ENCODE measurements around the gene SMIM14. TPM values are rescaled to one million over a fixed set of nuclear protein-coding genes. Genes with fewer than 3 reads are reported as not detected.
A peak's percentile ranks its signal among the peaks of the same experiment; 100 is the strongest.

Gene SMIM14
- total and polyA plus RNA-seq, 2 of the 8 experiments (the other 6 are each of a cell fraction or from before 2014, with no cell fraction given), result 29.1 to 31.0 TPM

DNA sequence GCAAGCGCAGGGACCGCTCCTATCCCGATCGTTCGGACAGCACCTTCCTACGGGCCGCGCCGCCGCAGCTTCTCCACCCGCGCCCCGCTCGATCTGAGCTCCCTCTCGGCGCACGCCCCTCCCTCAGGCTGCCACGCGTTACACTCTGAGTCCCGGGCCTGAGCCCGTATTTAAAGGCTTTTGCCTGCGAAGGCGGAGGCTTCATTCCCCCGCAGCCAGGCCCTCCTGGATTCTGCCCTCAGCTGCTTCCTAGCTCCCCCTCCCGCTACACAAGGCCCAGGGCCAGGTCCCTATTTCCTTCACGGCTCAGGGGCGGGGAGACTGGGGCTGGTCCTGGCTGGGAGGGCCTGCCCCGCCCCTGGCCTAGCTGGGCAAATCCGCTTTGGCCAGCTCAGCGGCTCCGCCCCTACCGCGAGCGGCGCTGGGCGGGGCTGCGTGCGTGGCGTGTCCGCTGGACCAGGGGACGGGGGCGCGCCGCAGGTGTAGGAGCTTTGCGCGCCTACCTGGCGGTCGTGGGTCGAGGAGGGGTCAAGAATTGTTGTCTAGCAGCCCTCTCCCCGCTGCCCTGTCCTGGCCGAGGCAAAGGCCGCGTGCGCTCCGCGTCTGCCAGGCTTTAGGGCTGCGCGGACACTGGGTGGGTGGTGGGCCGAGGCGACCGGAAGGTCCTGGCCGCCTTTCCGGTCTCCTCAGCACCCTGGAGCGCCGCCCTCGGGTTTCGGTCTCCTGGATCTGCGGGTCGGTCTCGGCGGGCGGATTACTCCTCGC, 111.2 kb downstream of the SMIM14 start, which contains the start of gene UGDH (continued):
- TF ChIP-seq TAF1 (IDR thresholded peaks at IDR 0.05; ENCODE audit: low read depth, low read length) (peak; percentile 74), EZH2 (IDR thresholded peaks at IDR 0.05; ENCODE audit: low read depth, low read length, severe bottlenecking) (no peak)
